Neural progenitor cell (in vitro differentiated cells): ENCODE results near the gene LINGO1. TPM values are rescaled to one million over a fixed set of nuclear protein-coding genes. Genes with fewer than 3 reads are reported as not detected.

Source experiments
- DNase-seq: peaks from one replicate; pipeline ENCODE4 v3.0.0-alpha.2; 2016; ENCODE audit warnings: low spot score
- H2AFZ ChIP-seq: fragments of 200-600 bp; sonication (generic); replicated peaks from 2 replicates; pipeline ENCODE4 v1.6.1; 2016; ENCODE audit warnings: antibody characterized with exemption
- H3F3A ChIP-seq: fragments of 200-600 bp; sonication (generic); 2 replicates; pipeline ENCODE4 v1.6.1; 2016; ENCODE audit warnings: antibody characterized with exemption, low read depth
- H3K27ac ChIP-seq: fragments of 200-600 bp; sonication (generic); 2 replicates; pipeline ENCODE4 v1.5.1; 2016; ENCODE audit warnings: mild to moderate bottlenecking
- H3K27me3 ChIP-seq: fragments of 200-600 bp; sonication (generic); 2 replicates; pipeline ENCODE4 v1.6.1; 2016; ENCODE audit warnings: mild to moderate bottlenecking, moderate library complexity
- H3K36me3 ChIP-seq: fragments of 200-600 bp; sonication (generic); 2 replicates; pipeline ENCODE4 v1.5.1; 2016
- H3K4me1 ChIP-seq: fragments of 200-600 bp; sonication (generic); 2 replicates; pipeline ENCODE4 v1.6.1; 2016; ENCODE audit warnings: mixed run types
- H3K4me2 ChIP-seq: fragments of 200-600 bp; sonication (generic); 2 replicates; pipeline ENCODE4 v1.6.1; 2016
- H3K4me3 ChIP-seq: fragments of 200-600 bp; sonication (generic); 2 replicates; pipeline ENCODE4 v1.5.1; 2016
- H3K79me2 ChIP-seq: fragments of 200-600 bp; sonication (generic); 2 replicates; pipeline ENCODE4 v1.6.1; 2016; ENCODE audit warnings: low read depth
- H3K9ac ChIP-seq: fragments of 200-600 bp; sonication (generic); 2 replicates; pipeline ENCODE4 v1.6.1; 2016
- H3K9me3 ChIP-seq: fragments of 200-600 bp; sonication (generic); 2 replicates; pipeline ENCODE4 v1.5.1; 2016; ENCODE audit warnings: low read depth
- H4K20me1 ChIP-seq: fragments of 200-600 bp; sonication (generic); 2 replicates; pipeline ENCODE4 v1.6.1; 2016; ENCODE audit warnings: low read depth
- H3K27ac Mint-ChIP-seq: 3 replicates; pipeline ENCODE4 v1.8.0; 2021; ENCODE audit warnings: mixed read lengths
- H3K27me3 Mint-ChIP-seq: 2 replicates; pipeline ENCODE4 v1.8.0; 2022; ENCODE audit warnings: low read depth, mild to moderate bottlenecking, inconsistent platforms, moderate library complexity, mixed read lengths; ENCODE audit not compliant: insufficient read depth
- H3K36me3 Mint-ChIP-seq: 3 replicates; pipeline ENCODE4 v1.8.0; 2021; ENCODE audit warnings: mixed read lengths
- H3K4me1 Mint-ChIP-seq: 3 replicates; pipeline ENCODE4 v1.8.0; 2021; ENCODE audit warnings: mixed read lengths
- H3K4me3 Mint-ChIP-seq: 3 replicates; pipeline ENCODE4 v1.8.0; 2021; ENCODE audit warnings: mild to moderate bottlenecking, moderate library complexity, mixed read lengths
- H3K9me3 Mint-ChIP-seq: 3 replicates; pipeline ENCODE4 v1.8.0; 2020; ENCODE audit warnings: mixed read lengths
- CTCF ChIP-seq: fragments of 200-600 bp; sonication (generic); IDR thresholded peaks from 2 replicates; pipeline ENCODE4 v1.5.1; 2017; ENCODE audit warnings: antibody characterized with exemption, mild to moderate bottlenecking
- EZH2 ChIP-seq: fragments of 200-600 bp; sonication (generic); IDR thresholded peaks from 2 replicates; pipeline ENCODE4 v1.6.1; 2017; ENCODE audit warnings: antibody characterized with exemption, mild to moderate bottlenecking, moderate library complexity
- EZH2phosphoT487 ChIP-seq: fragments of 200-600 bp; sonication (generic); IDR thresholded peaks from 2 replicates; pipeline ENCODE4 v1.6.1; 2017; ENCODE audit warnings: antibody characterized with exemption
- total RNA-seq: library from RNA; depleted of rRNA; stranded (reverse); fragments of >200 nt; gene quantifications from 2 replicates; pipeline ENCODE4 v1.2.3, GENCODE V29; 2015; ENCODE audit warnings: low replicate concordance

LINGO1 gene
- total RNA-seq, 1 donor from 2014 or later: 7.9 TPM

GRCh38 chr15:77569729-77570125 is 63.0 kb downstream of the LINGO1 start:
- Histone ChIP-seq H3K4me1 (peaks cover 34% of the 10 kb centered on the region), H4K20me1 (no peaks in the 10 kb centered on the region), H3K79me2 (no peaks in the 10 kb centered on the region), H3F3A (peaks cover 8% of the 10 kb centered on the region), H2AFZ (no peak overlapping the region), H3K4me3 (no peak overlapping the region), H3K9me3 (no peaks in the 10 kb centered on the region), H3K4me2 (peak overlapping the region; percentile 31), H3K27me3 (no peaks in the 10 kb centered on the region), H3K36me3 (no peaks in the 10 kb centered on the region), H3K27ac (no peak overlapping the region), H3K9ac (no peak overlapping the region)
- DNase-seq: no peak
- Mint-ChIP-seq H3K4me1 (peaks cover 52% of the 10 kb centered on the region), H3K27me3 (peaks cover 11% of the 10 kb centered on the region), H3K27ac (peak overlapping the region; percentile 82), H3K36me3 (no peaks in the 10 kb centered on the region), H3K4me3 (no peak overlapping the region), H3K9me3 (no peaks in the 10 kb centered on the region)
- TF ChIP-seq EZH2phosphoT487 (no peak), CTCF (no peak)

GRCh38 chr15:77568973-77569728 is 63.6 kb downstream of the LINGO1 start:
- Histone ChIP-seq H3K79me2 (no peaks in the 10 kb centered on the region), H3K4me3 (no peak overlapping the region), H3K36me3 (no peaks in the 10 kb centered on the region), H2AFZ (peak overlapping the region; percentile 45), H3K9ac (no peak overlapping the region), H3K4me1 (peaks cover 34% of the 10 kb centered on the region), H3K9me3 (no peaks in the 10 kb centered on the region), H4K20me1 (no peaks in the 10 kb centered on the region), H3K4me2 (peak overlapping the region; percentile 31), H3F3A (peaks cover 8% of the 10 kb centered on the region), H3K27ac (no peak overlapping the region), H3K27me3 (no peaks in the 10 kb centered on the region)
- no peaks in the 10 kb centered on the region for H3K36me3 Mint-ChIP-seq
- H3K4me1 Mint-ChIP-seq: peaks cover 55% of the 10 kb centered on the region
- TF ChIP-seq EZH2phosphoT487: no peak
- no peak for TF ChIP-seq CTCF
- TF ChIP-seq EZH2: no peak
- no peak overlapping the region for H3K4me3 Mint-ChIP-seq
- DNase-seq: no peak
- no peaks in the 10 kb centered on the region for H3K9me3 Mint-ChIP-seq
- peaks cover 11% of the 10 kb centered on the region for H3K27me3 Mint-ChIP-seq
- peak overlapping the region; percentile 82 for H3K27ac Mint-ChIP-seq

GRCh38 chr15:77568014-77568972 is 64.4 kb downstream of the LINGO1 start:
- no peak overlapping the region for H3K4me3 ChIP-seq
- Mint-ChIP-seq H3K27me3 (peaks cover 5% of the 10 kb centered on the region), H3K9me3 (no peaks in the 10 kb centered on the region), H3K36me3 (no peaks in the 10 kb centered on the region), H3K27ac (peak overlapping the region; percentile 69), H3K4me3 (no peak overlapping the region), H3K4me1 (peaks cover 54% of the 10 kb centered on the region)
- TF ChIP-seq EZH2 (no peak), CTCF (no peak), EZH2phosphoT487 (no peak)
- H4K20me1 ChIP-seq: no peaks in the 10 kb centered on the region
- peaks cover 8% of the 10 kb centered on the region for H3F3A ChIP-seq
- no peaks in the 10 kb centered on the region for H3K79me2 ChIP-seq
- no peak for DNase-seq
- peak overlapping the region; percentile 45 for H2AFZ ChIP-seq
- no peak overlapping the region for H3K9ac ChIP-seq
- H3K36me3 ChIP-seq: no peaks in the 10 kb centered on the region
- no peaks in the 10 kb centered on the region for H3K27me3 ChIP-seq
- H3K4me2 ChIP-seq: peak overlapping the region; percentile 31
- no peak overlapping the region for H3K27ac ChIP-seq
- H3K4me1 ChIP-seq: peaks cover 34% of the 10 kb centered on the region
- H3K9me3 ChIP-seq: no peaks in the 10 kb centered on the region
